Activated CD4-positive, CD25-positive, alpha-beta regulatory T cell (primary cell): ENCODE measurements around the gene GORAB.

Experiments
- DNase-seq, 4 experiments: peaks; one replicate each; lab custom pipeline; 2025; lab: John Stamatoyannopoulos, UW

The GORAB gene

GRCh38 chr1:170538687-170539086, 6.7 kb downstream of the GORAB start:
- no peak for DNase-seq

- DNase-seq = no peak
Measured at GRCh38 chr1:170539154-170539553, 7.2 kb downstream of the GORAB start.

- DNase-seq = no peak
Measured at GRCh38 chr1:170544624-170545023, 12.7 kb downstream of the GORAB start.

DNA sequence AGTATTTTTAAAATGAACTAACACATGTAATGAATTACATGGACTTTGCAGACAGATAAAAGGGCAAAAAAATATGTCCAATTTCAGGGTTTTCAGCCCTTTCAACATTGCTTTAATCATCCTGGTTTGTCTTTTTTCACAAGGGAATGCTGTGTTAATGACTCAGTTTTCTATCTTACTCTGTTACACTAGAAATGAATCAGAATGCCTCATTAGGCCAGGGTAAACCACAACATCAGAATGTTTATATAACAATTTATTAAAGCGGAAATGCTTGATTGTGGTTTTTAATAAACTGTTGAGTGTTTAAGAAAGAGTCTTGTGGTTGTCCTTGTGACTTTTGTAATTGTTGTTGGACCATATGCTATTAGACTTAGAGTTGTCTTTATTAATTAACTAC, 13.5 kb downstream of the GORAB start:
- no peak for DNase-seq

DNA sequence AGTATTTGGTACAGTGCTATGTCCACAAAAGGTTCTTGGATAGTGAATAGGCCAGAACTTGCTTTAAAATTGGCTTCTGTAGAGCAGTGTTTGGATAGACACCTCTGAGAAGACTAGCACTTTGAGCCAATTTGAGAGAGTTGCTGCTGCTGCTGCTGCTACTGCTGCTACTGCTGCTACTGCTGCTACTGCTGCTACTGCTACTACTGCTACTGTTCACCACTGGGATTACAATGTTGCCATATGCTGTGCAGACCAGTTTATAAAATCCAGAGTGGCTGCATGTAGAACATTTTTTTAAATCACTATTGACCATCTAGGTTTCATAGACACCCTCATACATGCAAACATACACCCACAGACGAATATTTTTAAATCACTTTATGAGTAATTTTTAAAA, 15.3 kb downstream of the GORAB start:
- no peak for DNase-seq

DNA sequence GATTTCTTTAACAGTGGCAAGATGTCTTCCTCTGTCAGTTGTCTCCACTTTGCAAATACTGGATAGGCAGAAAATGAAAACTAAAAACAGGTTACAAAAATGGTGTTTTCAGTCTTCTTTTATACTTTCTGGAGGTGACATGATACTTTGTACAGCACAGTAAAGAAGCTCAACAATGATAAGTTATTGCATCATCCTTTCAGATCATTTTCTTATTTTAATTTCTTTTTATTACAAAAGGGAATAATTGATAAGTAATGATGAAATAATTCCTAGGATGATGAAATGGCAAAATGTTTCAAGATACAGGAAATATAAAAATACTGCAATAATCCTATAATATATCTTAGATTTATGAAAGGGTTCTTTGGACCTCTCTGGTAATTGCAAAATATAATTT, 16.5 kb downstream of the GORAB start:
- DNase-seq = no peak

DNA sequence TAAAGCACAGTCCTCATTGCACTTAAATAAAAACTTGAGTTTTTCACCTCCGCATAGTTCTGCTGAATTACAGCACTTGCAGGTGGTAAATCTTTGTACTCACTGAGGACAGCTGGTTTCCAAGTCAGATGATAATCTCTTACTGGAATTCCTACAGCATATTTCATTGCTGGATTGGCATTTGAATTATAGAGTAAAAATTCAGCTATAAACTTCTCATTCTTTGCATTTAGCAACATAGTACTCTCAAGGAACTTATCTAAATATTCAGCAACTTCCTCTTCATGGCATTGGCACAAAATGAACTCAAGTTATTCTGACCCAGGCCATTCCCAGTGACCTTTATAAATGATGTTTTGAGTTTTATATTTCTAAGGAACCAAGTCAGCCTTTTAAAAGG, 23.4 kb downstream of the GORAB start:
- no peak for DNase-seq

DNA sequence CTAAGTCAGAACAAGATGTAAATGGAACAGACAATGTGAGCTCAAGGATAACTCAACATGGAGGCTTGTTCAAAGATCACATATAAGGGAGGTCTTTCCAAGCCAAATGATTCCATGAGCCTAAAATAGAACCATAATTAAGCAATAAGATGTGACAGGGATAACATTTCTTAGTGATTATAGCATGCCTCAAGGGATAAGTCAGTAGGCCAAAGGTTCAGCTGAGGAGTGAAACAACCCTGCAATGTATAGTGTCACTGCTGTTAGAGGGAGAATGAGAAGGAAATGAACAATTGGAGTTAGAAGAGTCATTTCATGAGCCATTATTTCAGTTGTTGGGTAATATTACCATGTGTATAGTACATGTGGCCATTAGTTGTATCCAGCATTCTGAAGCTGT, 25.0 kb downstream of the GORAB start:
- no peak for DNase-seq

GRCh38 chr1:170558731-170559130, 26.8 kb downstream of the GORAB start:
- DNase-seq = no peak

- DNase-seq = no peak
Measured at GRCh38 chr1:170559166-170559565, 27.2 kb downstream of the GORAB start.

- no peak for DNase-seq
Measured at GRCh38 chr1:170560681-170561285, 28.8 kb downstream of the GORAB start.

- DNase-seq = peak in 1 of 4 experiments; percentile 5
Measured at GRCh38 chr1:170562646-170563338, 30.8 kb downstream of the GORAB start.

DNA sequence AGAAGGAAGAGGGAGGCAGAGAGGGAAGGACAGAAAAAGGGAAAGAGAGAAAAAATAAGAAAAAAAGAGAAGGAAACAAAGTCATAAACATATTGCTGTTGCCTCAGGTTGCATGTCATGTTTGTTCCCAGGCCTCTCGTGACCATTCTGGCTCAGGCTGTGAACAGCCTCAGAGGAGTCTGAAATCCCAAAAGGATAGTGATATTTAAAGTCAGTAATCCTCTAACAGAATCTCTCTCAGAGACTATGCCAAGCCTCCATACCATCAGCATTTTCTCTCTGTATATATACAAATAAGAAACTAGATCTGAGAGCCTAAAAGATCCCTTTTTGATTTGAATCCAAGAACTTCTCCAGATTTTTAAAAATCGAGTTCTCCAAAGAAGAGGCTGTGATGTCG, 35.2 kb downstream of the GORAB start:
- no peak for DNase-seq

- no peak for DNase-seq
Measured at GRCh38 chr1:170568197-170568596, 36.2 kb downstream of the GORAB start.

DNA sequence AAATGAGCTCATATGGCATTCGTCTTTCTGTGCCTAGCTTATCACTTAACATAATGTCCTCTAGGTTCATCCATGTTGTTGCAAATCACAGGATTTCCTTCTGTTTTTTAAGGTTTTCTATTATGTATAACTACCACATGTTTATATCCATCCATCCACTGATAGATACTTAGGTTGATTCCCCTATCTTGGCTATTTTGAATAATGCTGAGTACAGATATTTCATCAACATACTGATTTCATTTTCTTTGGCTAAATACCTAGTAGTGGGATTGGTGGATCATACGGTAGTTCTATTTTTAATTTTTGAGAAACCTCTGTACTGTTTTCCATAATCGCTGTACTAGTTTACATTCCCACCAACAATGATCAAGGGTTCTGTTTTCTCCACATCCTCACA, 45.0 kb downstream of the GORAB start:
- DNase-seq = no peak

- no peak for DNase-seq
Measured at GRCh38 chr1:170578359-170578758, 46.4 kb downstream of the GORAB start.

DNA sequence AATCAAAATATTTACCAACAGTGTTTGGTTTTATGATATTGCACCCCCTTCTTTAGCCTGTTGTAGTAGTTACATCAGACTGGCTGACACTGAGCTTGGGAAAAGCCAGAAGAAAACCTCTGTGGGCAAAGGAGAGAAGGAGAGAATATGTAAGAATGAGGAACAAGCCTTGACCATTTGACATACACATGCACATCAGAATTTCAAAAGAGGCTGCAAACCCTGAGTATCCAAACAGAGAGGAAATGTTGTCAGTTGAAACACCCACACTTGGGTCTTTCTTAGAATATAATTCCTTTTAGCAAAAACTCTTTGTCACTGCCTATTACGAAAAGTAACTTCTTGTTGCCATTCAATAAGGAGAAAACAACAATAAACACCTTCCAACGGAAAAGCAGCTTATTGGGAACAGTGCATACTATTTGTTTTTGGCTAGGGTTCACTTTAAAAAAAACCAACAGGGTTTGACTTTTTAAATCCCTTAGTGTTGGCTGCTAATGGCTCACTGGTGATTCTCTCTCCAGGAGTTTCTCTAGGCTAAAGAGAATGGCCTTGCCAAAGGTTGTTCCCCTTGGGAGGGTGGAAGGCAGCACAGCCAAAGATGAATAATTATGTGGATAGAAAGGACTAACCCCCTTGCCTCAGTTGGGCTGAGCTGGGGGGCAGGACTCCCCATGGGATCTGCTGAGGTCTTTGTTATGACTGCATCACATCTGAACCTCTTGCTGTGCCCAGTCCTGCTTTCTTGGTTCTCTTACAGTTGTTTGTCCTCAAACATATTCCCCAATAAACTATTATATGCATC, 48.9 kb downstream of the GORAB start:
- DNase-seq = no peak

DNA sequence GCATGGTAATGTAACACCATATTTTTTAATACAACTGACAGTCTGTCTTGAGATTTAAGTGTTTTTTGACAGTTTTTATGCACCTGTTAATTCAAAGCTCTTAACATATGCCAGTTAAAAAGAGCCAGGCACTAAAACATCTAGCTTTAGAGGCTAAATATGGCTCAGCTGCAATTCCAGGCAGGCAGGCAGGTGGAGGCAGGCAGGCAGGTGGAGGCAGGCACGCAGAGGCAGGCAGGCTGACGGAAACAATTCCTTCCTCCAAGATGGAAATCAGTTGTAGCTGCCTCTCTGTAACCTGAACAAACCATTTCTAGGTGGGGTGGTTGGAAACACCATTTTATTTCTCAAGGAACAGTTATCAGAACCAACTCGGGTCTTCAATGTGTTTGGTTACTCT, 51.2 kb downstream of the GORAB start:
- DNase-seq = no peak

GRCh38 chr1:170586321-170587252, 54.6 kb downstream of the GORAB start:
- no peak for DNase-seq

DNA sequence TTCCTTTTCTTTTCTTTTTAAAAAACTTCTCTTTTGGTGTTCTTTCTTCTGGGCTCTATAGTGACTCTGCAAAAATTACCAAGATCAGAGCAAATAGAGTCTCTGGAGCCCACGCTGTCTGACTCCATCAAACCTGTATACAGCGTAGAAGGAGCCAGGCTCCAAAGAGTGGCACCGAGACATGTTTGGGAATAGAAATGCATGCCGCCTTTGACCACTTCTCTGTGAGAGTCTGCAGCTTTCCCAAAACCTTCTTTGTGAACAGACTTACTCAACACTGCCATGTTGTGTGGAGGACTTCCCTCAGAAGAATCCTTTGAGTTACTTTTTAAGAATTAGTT, 55.3 kb downstream of the GORAB start:
- no peak for DNase-seq

DNA sequence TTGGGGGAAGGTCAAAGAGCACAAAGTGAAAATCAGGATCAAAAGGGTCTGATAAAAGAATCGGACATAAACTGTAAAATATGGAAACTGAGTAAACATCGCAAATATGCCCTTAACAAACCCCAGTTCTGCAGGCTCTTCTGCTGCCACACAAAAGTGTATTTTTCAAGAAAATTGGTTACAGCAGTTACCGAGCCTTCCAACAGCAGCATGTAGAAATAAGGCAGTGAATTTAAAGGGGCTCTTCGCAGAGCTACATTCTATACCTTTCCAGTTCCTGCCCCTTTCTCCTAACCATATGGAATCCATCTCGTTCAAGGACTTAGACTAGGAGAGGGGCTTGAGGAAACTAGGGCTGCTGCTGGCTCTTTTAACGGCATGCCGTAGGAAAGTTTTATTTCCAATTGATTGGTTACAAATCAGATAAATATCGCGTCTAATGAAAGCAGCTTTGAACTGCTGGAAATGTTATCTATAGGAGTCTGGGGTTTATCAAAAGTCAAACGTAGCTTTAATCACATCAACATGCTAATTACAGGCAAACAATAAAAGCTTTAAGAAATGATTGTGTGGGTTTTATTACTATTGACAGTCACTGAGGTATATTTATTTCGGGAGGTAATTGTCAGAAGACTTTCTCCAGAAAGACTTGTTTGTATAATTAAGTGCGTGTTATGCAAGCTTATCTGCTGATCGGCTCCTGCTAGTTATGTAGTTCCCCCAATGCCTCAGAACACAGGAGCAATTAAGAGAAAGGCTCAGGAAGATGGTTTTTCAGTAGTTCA, 59.1 kb downstream of the GORAB start:
- no peak for DNase-seq
